Measurements from ENCODE around the gene FAM120B.

The FAM120B gene

GRCh38 chr6:170448751-170449630 is 142.4 kb downstream of the FAM120B start:
- no peak for DNase-seq

- DNase-seq = no peak
Measured at GRCh38 chr6:170449835-170450753, 143.5 kb downstream of the FAM120B start.

GRCh38 chr6:170450916-170451761 is 144.6 kb downstream of the FAM120B start:
- DNase-seq = no peak

DNA sequence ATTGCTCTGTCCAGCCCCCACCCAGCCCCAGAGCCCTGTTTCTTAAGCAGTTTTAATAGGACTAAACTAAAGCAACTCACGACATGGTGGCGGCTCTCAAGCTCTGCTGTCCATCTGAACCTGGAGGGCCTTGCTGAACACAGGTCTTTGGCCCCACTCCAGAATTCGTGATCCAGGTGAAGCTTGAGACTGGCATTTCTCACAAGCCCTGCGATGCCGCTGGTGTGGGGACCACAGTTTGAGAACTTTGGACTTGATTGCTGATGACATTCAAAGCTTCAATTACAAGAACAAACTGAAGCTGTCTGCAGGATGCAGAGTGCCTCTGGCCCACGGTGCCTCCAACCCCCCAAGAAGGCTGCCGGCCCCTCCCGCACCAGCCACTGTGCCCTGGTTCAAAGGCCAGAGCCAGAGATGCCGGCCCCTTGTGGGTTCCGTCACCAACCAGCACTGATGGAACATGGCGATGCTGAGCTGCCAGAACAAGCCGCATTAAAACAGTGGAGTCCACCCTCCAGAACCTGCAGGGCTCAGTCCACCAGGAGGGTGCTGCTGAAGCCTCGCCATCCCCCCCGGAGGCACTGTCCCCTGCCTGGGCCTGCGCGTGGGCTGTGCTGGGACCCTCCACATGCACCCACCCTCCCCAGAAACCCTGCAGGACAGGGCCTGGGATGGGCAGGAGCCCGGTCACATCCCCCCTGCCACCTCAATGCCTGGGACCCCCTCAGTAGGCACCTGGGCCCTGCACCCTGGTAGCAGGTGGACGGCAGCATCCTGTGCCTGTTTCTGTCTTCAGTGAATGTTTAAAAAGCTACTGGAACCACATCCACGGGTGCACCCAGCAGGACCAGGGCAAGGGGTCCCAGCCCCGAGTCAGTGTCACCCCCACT is 145.4 kb downstream of the FAM120B start:
- DNase-seq = no peak

GRCh38 chr6:170452767-170453545 is 146.4 kb downstream of the FAM120B start:
- DNase-seq = no peak

DNA sequence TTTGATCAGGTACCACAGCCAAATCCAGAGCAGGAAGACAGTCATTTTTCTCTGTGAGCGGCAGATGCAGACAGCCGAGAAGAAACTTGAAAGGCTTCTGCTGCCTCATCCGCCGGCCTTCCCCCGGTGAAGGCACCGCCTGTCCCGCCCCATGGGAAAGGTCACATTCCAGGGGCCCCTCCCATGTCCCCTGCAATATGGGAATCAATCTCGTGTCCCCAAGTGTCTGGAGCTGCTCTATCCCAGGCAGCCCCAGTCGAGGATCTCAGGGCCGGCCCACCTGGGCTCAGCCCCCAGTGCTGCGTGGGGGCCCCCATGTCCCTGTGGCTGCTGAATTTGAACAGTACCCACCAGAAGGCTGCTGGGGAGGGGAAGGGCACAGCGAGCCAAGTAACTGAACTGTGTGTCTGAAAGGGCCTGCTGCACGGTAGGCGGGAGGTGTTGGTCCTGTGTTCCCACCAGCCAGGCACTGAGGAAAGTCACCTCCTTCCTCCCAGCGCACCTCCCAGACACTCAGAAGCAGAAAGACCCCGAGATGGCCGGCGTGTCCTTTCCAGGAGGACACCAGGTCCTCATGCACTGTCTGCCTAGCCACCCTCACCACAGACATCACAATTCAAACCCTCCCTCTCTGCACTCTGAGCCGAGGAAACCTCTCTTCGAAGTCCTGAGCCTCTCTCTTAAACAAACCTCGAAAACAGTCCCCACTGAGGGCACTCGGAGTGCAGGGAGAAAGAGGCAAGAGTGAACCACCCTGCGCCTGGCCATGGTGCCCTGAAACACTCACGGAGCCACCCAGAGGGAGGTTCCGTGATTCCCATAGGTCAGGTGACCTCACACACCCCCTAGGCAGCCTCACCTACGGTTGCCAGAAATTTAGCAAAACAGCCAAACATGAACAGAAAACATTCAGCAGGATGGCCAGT is 147.3 kb downstream of the FAM120B start:
- no peak for DNase-seq

GRCh38 chr6:170454512-170455285 is 148.1 kb downstream of the FAM120B start:
- no peak for DNase-seq

DNA sequence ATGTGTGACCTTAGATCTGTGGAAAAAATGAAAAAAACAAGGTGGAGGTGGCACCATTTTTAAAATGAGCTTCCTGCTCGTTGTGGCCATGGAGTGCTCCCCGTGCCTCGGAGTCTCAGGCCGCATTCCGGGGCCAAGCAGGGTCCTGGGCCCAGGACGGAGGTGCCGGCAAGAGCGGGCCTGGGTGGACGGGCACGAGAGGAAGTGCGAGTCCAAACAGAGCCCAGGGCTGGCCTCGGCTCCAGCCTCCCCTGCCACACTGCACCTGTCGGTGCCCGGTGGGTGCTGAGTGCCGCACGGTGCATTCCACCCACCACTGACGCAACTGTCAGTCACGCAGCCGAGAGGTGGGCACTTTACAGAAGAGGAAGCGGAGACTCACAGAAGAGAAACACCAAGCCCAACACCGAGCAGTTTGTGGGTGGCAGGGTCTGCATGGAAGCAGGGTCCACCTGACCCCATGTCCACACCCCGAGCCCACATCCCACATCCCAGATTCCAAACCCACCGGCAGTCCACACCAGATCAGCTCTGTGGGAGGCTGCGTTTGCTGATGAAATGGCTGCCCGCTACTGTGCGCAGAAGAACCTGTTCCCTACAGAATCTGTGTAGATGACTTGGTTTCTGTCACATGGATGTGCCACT is 148.9 kb downstream of the FAM120B start:
- no peak for DNase-seq

GRCh38 chr6:170456334-170456733 is 149.8 kb downstream of the FAM120B start:
- no peak for DNase-seq

All from RPMI8226 (cell line).